ENCODE measurements around the gene PDZD8. TPM values are rescaled to one million over a fixed set of nuclear protein-coding genes. Genes with fewer than 3 reads are reported as not detected.
A peak's percentile ranks its signal among the peaks of the same experiment; 100 is the strongest.

PDZD8 gene
- polyA plus RNA-seq, 2 of the 4 experiments (the other 2 are of a cell fraction), result 27.4 to 76.7 TPM

GRCh38 chr10:117355072-117355471 is 20.2 kb downstream of the PDZD8 start:
- Histone ChIP-seq H3K4me3 (no peak overlapping the region), H3K4me2 (peak overlapping the region; percentile 18), H3K27ac (peak overlapping the region in 1 of 2 experiments; percentile 37; a peak in 3 of 6 replicates), H3K9me3 (no peaks in the 10 kb centered on the region), H3K4me1 (peaks cover 84% of the 10 kb centered on the region)
- 82% methylated on average over 3 of the region's 3 CpGs for WGBS (ENCODE audit: missing lambda C conversion rate)
- ATAC-seq (no peak), FAIRE-seq (peak; percentile 18), DNase-seq (ENCODE audit: low read depth in 1 of 2, low spot score in 1 of 2) (no peak)
- ChIA-PET CTCF (interaction anchor here (1.2 to 2.7 kb wide), 3 partner anchors 10 to 139 kb away, joined by 4 to 11 read pairs (median 4); no protein-coding TSS in a partner anchor), POLR2A (no interaction called here)
- TF ChIP-seq MAX (IDR thresholded peaks at IDR 0.05) (no peak), FOXS1 (CRISPR knock-in tag; IDR thresholded peaks at IDR 0.05) (no peak), CHD2 (IDR thresholded peaks at IDR 0.05; ENCODE audit: low read length, partially characterized antibody) (no peak), ZNF302 (CRISPR knock-in tag; IDR thresholded peaks at IDR 0.05) (no peak), BCL3 (IDR thresholded peaks at IDR 0.05) (no peak), ATOH8 (CRISPR knock-in tag; IDR thresholded peaks at IDR 0.05; ENCODE audit: low read depth) (no peak), PHF8 (IDR thresholded peaks at IDR 0.05; ENCODE audit: borderline replicate concordance, low read depth) (no peak), MYC (IDR thresholded peaks at IDR 0.05; ENCODE audit: borderline replicate concordance, low read length) (no peak), FOSB (CRISPR knock-in tag; IDR thresholded peaks at IDR 0.05) (no peak), HES2 (IDR thresholded peaks at IDR 0.05) (no peak), TP53 (CRISPR knock-in tag; IDR thresholded peaks at IDR 0.05) (no peak), KDM1A (IDR thresholded peaks at IDR 0.05; ENCODE audit: low read depth) (no peak), CTCF (IDR thresholded peaks at IDR 0.05) (no peak), ZSCAN20 (CRISPR knock-in tag; IDR thresholded peaks at IDR 0.05) (no peak), CEBPB (IDR thresholded peaks at IDR 0.05) (no peak), NR3C1 (IDR thresholded peaks at IDR 0.05) (no peak), REST (IDR thresholded peaks at IDR 0.05) (no peak), BHLHE40 (IDR thresholded peaks at IDR 0.05; ENCODE audit: low read depth, low read length) (no peak), TFCP2L1 (CRISPR knock-in tag; IDR thresholded peaks at IDR 0.05) (no peak), EHMT2 (IDR thresholded peaks at IDR 0.05; ENCODE audit: low read depth) (no peak)

All from A549 (cell line).